AG04449 (cell line): Measurements from ENCODE around the gene NGDN.
"Not testable (repeated sequence)": the region's sequence is repeated elsewhere in the genome, so short reads cannot be mapped to it uniquely, and the experiment has no call there.

Experiments
- CTCF ChIA-PET: fragments of 350-600 bp; formaldehyde crosslinking; extraction: SDS; loops from one replicate; lab custom pipeline; 2021; ENCODE audit warnings: antibody characterized with exemption; lab: Yijun Ruan, JAX
- POLR2A ChIA-PET: fragments of 400-600, 350-600 bp; formaldehyde crosslinking; extraction: SDS; loops from one replicate; lab custom pipeline; 2020; ENCODE audit warnings: antibody characterized with exemption, inconsistent platforms; lab: Yijun Ruan, JAX
- DNase-seq: peaks from one replicate; pipeline ENCODE4 v3.0.0-alpha.2; 2010; ENCODE audit warnings: low read depth, low spot score
- H3K4me3 ChIP-seq: 2 replicates; pipeline ENCODE4 v1.5.1; 2011; ENCODE audit warnings: low read depth, mild to moderate bottlenecking, control low read depth, low read length
- CTCF ChIP-seq: IDR thresholded peaks from one replicate; pipeline ENCODE4 v1.5.1; 2011; ENCODE audit warnings: mild to moderate bottlenecking, moderate library complexity, low read length, control low read depth, inconsistent platforms; ENCODE audit not compliant: insufficient read depth; ENCODE audit errors: missing control alignments

NGDN gene

GRCh38 chr14:23452237-23452636 lies 17.3 kb upstream of the NGDN start:
- POLR2A ChIA-PET: no interaction called here
- CTCF ChIA-PET: interaction anchor here (1.6 kb wide), 1 partner anchor 124 kb away, joined by 3 read pairs; no protein-coding TSS in a partner anchor
- no peak for TF ChIP-seq CTCF
- no peak for DNase-seq
- no peak overlapping the region for H3K4me3 ChIP-seq

GRCh38 chr14:23454445-23454856 lies 15.1 kb upstream of the NGDN start:
- CTCF ChIA-PET: interaction anchor here (1.4 to 1.7 kb wide), 2 partner anchors 14 to 105 kb away, joined by 5 to 6 read pairs; no protein-coding TSS in a partner anchor
- no peak overlapping the region for H3K4me3 ChIP-seq
- no peak for DNase-seq
- POLR2A ChIA-PET: no interaction called here
- TF ChIP-seq CTCF: no peak

GRCh38 chr14:23456883-23457586 lies 12.5 kb upstream of the NGDN start:
- CTCF ChIA-PET: interaction anchor here (0.6 to 2.5 kb wide), 11 partner anchors 8 to 193 kb away, joined by 3 to 13 read pairs (median 3); no protein-coding TSS in a partner anchor
- H3K4me3 ChIP-seq, POLR2A ChIA-PET, DNase-seq: not testable (repeated sequence)

- ChIA-PET CTCF (interaction anchor here (1.4 to 2.5 kb wide), 4 partner anchors 10 to 193 kb away, joined by 3 to 13 read pairs (median 4); no protein-coding TSS in a partner anchor), POLR2A (no interaction called here)
- no peak for TF ChIP-seq CTCF
- H3K4me3 ChIP-seq: no peak overlapping the region
- DNase-seq: no peak
These were observed 11.7 kb upstream of the NGDN start for GRCh38 chr14:23457587-23458445.

GRCh38 chr14:23460960-23461359 lies 8.5 kb upstream of the NGDN start:
- POLR2A ChIA-PET: no interaction called here
- no peak for TF ChIP-seq CTCF
- no peak overlapping the region for H3K4me3 ChIP-seq
- CTCF ChIA-PET: no interaction called here
- DNase-seq: no peak

GRCh38 chr14:23464700-23465099 lies 4.8 kb upstream of the NGDN start:
- CTCF ChIA-PET: interaction anchor here (0.6 to 1.0 kb wide), 3 partner anchors 8 to 320 kb away, joined by 3 to 4 read pairs (median 3); no protein-coding TSS in a partner anchor
- no peak overlapping the region for H3K4me3 ChIP-seq
- POLR2A ChIA-PET: no interaction called here
- no peak for DNase-seq
- no peak for TF ChIP-seq CTCF
